ENCODE measurements around the gene WNT3. TPM values are rescaled to one million over a fixed set of nuclear protein-coding genes. Genes with fewer than 3 reads are reported as not detected.

The WNT3 gene
- total RNA-seq, 1 experiment from 2014 or later: 5.5 TPM

DNA sequence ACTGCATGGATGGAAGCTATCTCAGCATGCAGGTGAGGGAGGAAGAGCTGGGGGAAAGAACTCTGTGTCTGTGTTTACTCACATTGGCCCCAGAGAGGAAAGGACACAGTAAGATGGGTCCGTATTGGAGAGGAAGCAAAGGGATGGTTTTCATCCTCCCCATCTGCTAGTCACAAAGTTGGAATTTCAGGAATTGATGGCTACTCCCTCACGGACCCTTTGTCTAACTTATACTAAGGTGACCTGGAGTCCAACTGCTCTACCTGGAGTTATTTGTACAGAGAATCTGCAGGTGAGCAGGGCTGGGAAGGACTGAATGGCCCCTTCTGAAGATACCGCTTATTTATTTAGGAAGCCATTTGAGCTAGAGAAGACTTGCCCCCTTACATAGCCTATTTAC, 55.1 kb downstream of the WNT3 start:
- no peak overlapping the region for H3K27ac ChIP-seq (ENCODE audit: low read depth, low read length)

More for the DNA sequence above, 55.1 kb downstream of the WNT3 start:
- Histone ChIP-seq H3K79me2 (ENCODE audit: insufficient read depth, low read length) (no peaks in the 10 kb centered on the region), H3K27me3 (ENCODE audit: insufficient read depth, low read length) (no peaks in the 10 kb centered on the region), H3K9me2 (ENCODE audit: insufficient read depth) (no peaks in the 10 kb centered on the region), H3K36me3 (ENCODE audit: control insufficient read depth in 1 of 2, insufficient read depth in 2 of 2, low read length in 2 of 2) (no peaks in the 10 kb centered on the region), H2AFZ (ENCODE audit: low read depth, low read length, poor library complexity, severe bottlenecking) (no peak overlapping the region), H3K9ac (ENCODE audit: low read length) (no peak overlapping the region), H3K4me1 (ENCODE audit: control insufficient read depth in 1 of 2, insufficient read depth in 2 of 2, low read length in 2 of 2) (peaks cover 30 to 55% of the 10 kb centered on the region in 2 experiments), H4K20me1 (ENCODE audit: insufficient read depth) (no peaks in the 10 kb centered on the region), H3K4me3 (replicated peaks in 1 of 2; ENCODE audit: low read depth in 1 of 2, low read length in 2 of 2) (no peak overlapping the region), H3K4me2 (ENCODE audit: low read length) (no peak overlapping the region), H3K9me3 (ENCODE audit: control insufficient read depth in 1 of 2, insufficient read depth in 1 of 2, low read depth in 1 of 2, low read length in 2 of 2) (no peaks in the 10 kb centered on the region)
- ChIA-PET RAD21 (ENCODE audit: low non-redundant PET in 1 of 2, low total read pairs in 2 of 2, uncharacterized antibody in 2 of 2, unreplicated experiment in 2 of 2) (no interaction called here), CTCF (no interaction called here), POLR2A (interaction anchor here (0.9 kb wide), 1 partner anchor 13 kb away, joined by 3 read pairs; no protein-coding TSS in a partner anchor)
- no peak for TF ChIP-seq EZH2phosphoT487 (IDR thresholded peaks at IDR 0.05; ENCODE audit: borderline replicate concordance)
- no peak for TF ChIP-seq POLR2AphosphoS5 (IDR thresholded peaks at IDR 0.05; ENCODE audit: low read depth, low read length)
- TF ChIP-seq ATF3 (IDR thresholded peaks at IDR 0.05): no peak
- TF ChIP-seq FOSL1 (IDR thresholded peaks at IDR 0.05; ENCODE audit: low read depth): no peak
- TF ChIP-seq ZBTB33 (IDR thresholded peaks at IDR 0.05; ENCODE audit: extremely low read depth, insufficient replicate concordance, low read length): no peak
- no peak for TF ChIP-seq SRF (IDR thresholded peaks at IDR 0.05; ENCODE audit: low read depth)
- no peak for TF ChIP-seq SIN3A (IDR thresholded peaks at IDR 0.05; ENCODE audit: low read depth)
- no peak for TF ChIP-seq CBX3 (IDR thresholded peaks at IDR 0.05; ENCODE audit: low read depth)
- TF ChIP-seq ZNF274 (IDR thresholded peaks at IDR 0.05; ENCODE audit: low read depth, low read length): no peak
- no peak for TF ChIP-seq EZH2 (IDR thresholded peaks at IDR 0.05)
- TF ChIP-seq JUND (IDR thresholded peaks at IDR 0.05): no peak
- TF ChIP-seq, protein P1, sequence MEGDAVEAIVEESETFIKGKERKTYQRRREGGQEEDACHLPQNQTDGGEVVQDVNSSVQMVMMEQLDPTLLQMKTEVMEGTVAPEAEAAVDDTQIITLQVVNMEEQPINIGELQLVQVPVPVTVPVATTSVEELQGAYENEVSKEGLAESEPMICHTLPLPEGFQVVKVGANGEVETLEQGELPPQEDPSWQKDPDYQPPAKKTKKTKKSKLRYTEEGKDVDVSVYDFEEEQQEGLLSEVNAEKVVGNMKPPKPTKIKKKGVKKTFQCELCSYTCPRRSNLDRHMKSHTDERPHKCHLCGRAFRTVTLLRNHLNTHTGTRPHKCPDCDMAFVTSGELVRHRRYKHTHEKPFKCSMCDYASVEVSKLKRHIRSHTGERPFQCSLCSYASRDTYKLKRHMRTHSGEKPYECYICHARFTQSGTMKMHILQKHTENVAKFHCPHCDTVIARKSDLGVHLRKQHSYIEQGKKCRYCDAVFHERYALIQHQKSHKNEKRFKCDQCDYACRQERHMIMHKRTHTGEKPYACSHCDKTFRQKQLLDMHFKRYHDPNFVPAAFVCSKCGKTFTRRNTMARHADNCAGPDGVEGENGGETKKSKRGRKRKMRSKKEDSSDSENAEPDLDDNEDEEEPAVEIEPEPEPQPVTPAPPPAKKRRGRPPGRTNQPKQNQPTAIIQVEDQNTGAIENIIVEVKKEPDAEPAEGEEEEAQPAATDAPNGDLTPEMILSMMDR (IDR thresholded peaks at IDR 0.05 in 2 of 3, conservative IDR thresholded peaks at IDR 0.05 in 1 of 3; ENCODE audit: borderline replicate concordance in 1 of 3, insufficient read depth in 1 of 3, low read depth in 2 of 3, low read length in 2 of 3): no peak
- TF ChIP-seq, protein P2, sequence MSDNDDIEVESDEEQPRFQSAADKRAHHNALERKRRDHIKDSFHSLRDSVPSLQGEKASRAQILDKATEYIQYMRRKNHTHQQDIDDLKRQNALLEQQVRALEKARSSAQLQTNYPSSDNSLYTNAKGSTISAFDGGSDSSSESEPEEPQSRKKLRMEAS (IDR thresholded peaks at IDR 0.05): no peak
- BruUV-seq (replicated peaks): no TSS peak
- ATAC-seq: no peak
- DNase-seq (ENCODE audit: low read depth, low spot score): no peak
- intact Hi-C loops (cut with micrococcal nuclease): no loop called here

Measured in HCT116 (cell line).